ENCODE results near the gene C5AR2.
"Not testable (repeated sequence)": the region's sequence is repeated elsewhere in the genome, so short reads cannot be mapped to it uniquely, and the experiment has no call there.

C5AR2 gene

GRCh38 chr19:47300867-47301266, 31.1 kb upstream of the C5AR2 start:
- H2BK120ac ChIP-seq (ENCODE audit: low read depth, low read length); H3K4me3 ChIP-seq (ENCODE audit: insufficient read depth in 1 of 2, low read depth in 1 of 2, low read length in 2 of 2); DNase-seq; H3K14ac ChIP-seq (ENCODE audit: low read length in 2 of 2); H2AFZ ChIP-seq (ENCODE audit: low read depth, low read length); H3K79me1 ChIP-seq (replicated peaks; ENCODE audit: low read length, poor library complexity, severe bottlenecking); H3K23ac ChIP-seq (ENCODE audit: low read length in 2 of 2); H2BK15ac ChIP-seq (ENCODE audit: low read depth, poor library complexity, severe bottlenecking); H3K9me3 ChIP-seq (ENCODE audit: control insufficient read depth, low read length); H3K27me3 ChIP-seq (ENCODE audit: control insufficient read depth in 1 of 2, insufficient read depth in 1 of 2, low read length in 2 of 2); H2BK12ac ChIP-seq (ENCODE audit: low read length in 2 of 2); H3K4me2 ChIP-seq (ENCODE audit: low read length, poor library complexity, severe bottlenecking); H4K91ac ChIP-seq (ENCODE audit: low read length); H4K8ac ChIP-seq (ENCODE audit: low read length); H3K27ac ChIP-seq (ENCODE audit: low read length, poor library complexity, severe bottlenecking); H2AK5ac ChIP-seq (ENCODE audit: low read length, severe bottlenecking); H3K18ac ChIP-seq (ENCODE audit: low read depth in 1 of 2, low read length in 2 of 2); H3K4me1 ChIP-seq (ENCODE audit: control insufficient read depth, insufficient read depth, low read depth, low read length); H3K4ac ChIP-seq (ENCODE audit: low read depth in 1 of 2, low read length in 2 of 2); H2BK5ac ChIP-seq (ENCODE audit: low read depth, low read length, poor library complexity, severe bottlenecking); H3K36me3 ChIP-seq (ENCODE audit: control insufficient read depth in 1 of 2, insufficient read depth in 2 of 2, low read depth in 1 of 2, low read length in 2 of 2); H3K9ac ChIP-seq (ENCODE audit: low read length): not testable (repeated sequence)
- WGBS: 84% methylated on average over 8 of the region's 14 CpGs

- Histone ChIP-seq H4K8ac (ENCODE audit: low read length) (no peak overlapping the region), H2BK120ac (ENCODE audit: low read depth, low read length) (no peak overlapping the region), H3K27me3 (ENCODE audit: control insufficient read depth in 1 of 2, insufficient read depth in 1 of 2, low read length in 2 of 2) (no peaks in the 10 kb centered on the region), H3K36me3 (ENCODE audit: control insufficient read depth in 1 of 2, insufficient read depth in 2 of 2, low read depth in 1 of 2, low read length in 2 of 2) (peaks cover 0 to 3% of the 10 kb centered on the region in 2 experiments), H2AK5ac (ENCODE audit: low read length, severe bottlenecking) (no peak overlapping the region), H2BK5ac (ENCODE audit: low read depth, low read length, poor library complexity, severe bottlenecking) (no peak overlapping the region), H3K4ac (ENCODE audit: low read depth in 1 of 2, low read length in 2 of 2) (no peak overlapping the region), H3K4me1 (ENCODE audit: control insufficient read depth, insufficient read depth, low read depth, low read length) (peaks cover 8% of the 10 kb centered on the region), H2BK15ac (ENCODE audit: low read depth, poor library complexity, severe bottlenecking) (no peak overlapping the region), H3K23ac (ENCODE audit: low read length in 2 of 2) (no peak overlapping the region), H2AFZ (ENCODE audit: low read depth, low read length) (no peak overlapping the region), H3K14ac (ENCODE audit: low read length in 2 of 2) (no peak overlapping the region), H3K18ac (ENCODE audit: low read depth in 1 of 2, low read length in 2 of 2) (no peak overlapping the region), H3K79me1 (replicated peaks; ENCODE audit: low read length, poor library complexity, severe bottlenecking) (no peaks in the 10 kb centered on the region), H3K4me3 (ENCODE audit: insufficient read depth in 1 of 2, low read depth in 1 of 2, low read length in 2 of 2) (no peak overlapping the region), H3K9me3 (ENCODE audit: control insufficient read depth, low read length) (no peaks in the 10 kb centered on the region), H2BK12ac (ENCODE audit: low read length in 2 of 2) (no peak overlapping the region), H4K91ac (ENCODE audit: low read length) (no peak overlapping the region), H3K9ac (ENCODE audit: low read length) (no peak overlapping the region), H3K27ac (ENCODE audit: low read length, poor library complexity, severe bottlenecking) (no peak overlapping the region), H3K4me2 (ENCODE audit: low read length, poor library complexity, severe bottlenecking) (no peak overlapping the region)
- WGBS: 95% methylated on average over 9 of the region's 10 CpGs
- no peak for DNase-seq
These were observed 29.7 kb upstream of the C5AR2 start for GRCh38 chr19:47302249-47302648.

- no peak overlapping the region for H3K9ac ChIP-seq (ENCODE audit: low read length)
- H2AK5ac ChIP-seq (ENCODE audit: low read length, severe bottlenecking): no peak overlapping the region
- no peak overlapping the region for H3K27ac ChIP-seq (ENCODE audit: low read length, poor library complexity, severe bottlenecking)
- no peak overlapping the region for H2BK15ac ChIP-seq (ENCODE audit: low read depth, poor library complexity, severe bottlenecking)
- H3K18ac ChIP-seq (ENCODE audit: low read depth in 1 of 2, low read length in 2 of 2): no peak overlapping the region
- no peak overlapping the region for H3K4me3 ChIP-seq (ENCODE audit: insufficient read depth in 1 of 2, low read depth in 1 of 2, low read length in 2 of 2)
- no peak overlapping the region for H3K4ac ChIP-seq (ENCODE audit: low read depth in 1 of 2, low read length in 2 of 2)
- no peak overlapping the region for H2AFZ ChIP-seq (ENCODE audit: low read depth, low read length)
- H2BK5ac ChIP-seq (ENCODE audit: low read depth, low read length, poor library complexity, severe bottlenecking): no peak overlapping the region
- no peaks in the 10 kb centered on the region for H3K9me3 ChIP-seq (ENCODE audit: control insufficient read depth, low read length)
- no peak overlapping the region for H4K91ac ChIP-seq (ENCODE audit: low read length)
- no peak overlapping the region for H3K4me2 ChIP-seq (ENCODE audit: low read length, poor library complexity, severe bottlenecking)
- H3K27me3 ChIP-seq (ENCODE audit: control insufficient read depth in 1 of 2, insufficient read depth in 1 of 2, low read length in 2 of 2): no peaks in the 10 kb centered on the region
- DNase-seq: no peak
- no peak overlapping the region for H3K23ac ChIP-seq (ENCODE audit: low read length in 2 of 2)
- H3K14ac ChIP-seq (ENCODE audit: low read length in 2 of 2): no peak overlapping the region
- no peak overlapping the region for H2BK120ac ChIP-seq (ENCODE audit: low read depth, low read length)
- H2BK12ac ChIP-seq (ENCODE audit: low read length in 2 of 2): no peak overlapping the region
- H3K79me1 ChIP-seq (replicated peaks; ENCODE audit: low read length, poor library complexity, severe bottlenecking): no peaks in the 10 kb centered on the region
- no peak overlapping the region for H4K8ac ChIP-seq (ENCODE audit: low read length)
- H3K36me3 ChIP-seq (ENCODE audit: control insufficient read depth in 1 of 2, insufficient read depth in 2 of 2, low read depth in 1 of 2, low read length in 2 of 2): peaks cover 0 to 3% of the 10 kb centered on the region in 2 experiments
- peaks cover 8% of the 10 kb centered on the region for H3K4me1 ChIP-seq (ENCODE audit: control insufficient read depth, insufficient read depth, low read depth, low read length)
- 97% methylated on average over 4 of the region's 6 CpGs for WGBS
These were observed 28.0 kb upstream of the C5AR2 start for GRCh38 chr19:47303966-47304365.

GRCh38 chr19:47305309-47305751, 26.6 kb upstream of the C5AR2 start:
- no peak overlapping the region for H4K91ac ChIP-seq (ENCODE audit: low read length)
- no peak overlapping the region for H3K4ac ChIP-seq (ENCODE audit: low read depth in 1 of 2, low read length in 2 of 2)
- H3K27ac ChIP-seq (ENCODE audit: low read length, poor library complexity, severe bottlenecking): no peak overlapping the region
- H3K4me1 ChIP-seq (ENCODE audit: control insufficient read depth, insufficient read depth, low read depth, low read length): no peaks in the 10 kb centered on the region
- H3K4me2 ChIP-seq (ENCODE audit: low read length, poor library complexity, severe bottlenecking): peak overlapping the region; percentile 37
- H3K4me3 ChIP-seq (ENCODE audit: insufficient read depth in 1 of 2, low read depth in 1 of 2, low read length in 2 of 2): peak overlapping the region in 1 of 2 experiments; percentile 34
- H4K8ac ChIP-seq (ENCODE audit: low read length): no peak overlapping the region
- H3K9ac ChIP-seq (ENCODE audit: low read length): peak overlapping the region; percentile 40
- H2BK12ac ChIP-seq (ENCODE audit: low read length in 2 of 2): no peak overlapping the region
- peak; percentile 88 for DNase-seq
- H2BK15ac ChIP-seq (ENCODE audit: low read depth, poor library complexity, severe bottlenecking): no peak overlapping the region
- WGBS: 9% methylated on average over 13 of the region's 14 CpGs
- H2BK5ac ChIP-seq (ENCODE audit: low read depth, low read length, poor library complexity, severe bottlenecking): no peak overlapping the region
- H3K9me3 ChIP-seq (ENCODE audit: control insufficient read depth, low read length): no peaks in the 10 kb centered on the region
- H3K23ac ChIP-seq (ENCODE audit: low read length in 2 of 2): no peak overlapping the region
- no peaks in the 10 kb centered on the region for H3K79me1 ChIP-seq (replicated peaks; ENCODE audit: low read length, poor library complexity, severe bottlenecking)
- no peaks in the 10 kb centered on the region for H3K36me3 ChIP-seq (ENCODE audit: control insufficient read depth in 1 of 2, insufficient read depth in 2 of 2, low read depth in 1 of 2, low read length in 2 of 2)
- peak overlapping the region in 1 of 2 experiments; percentile 54 for H3K18ac ChIP-seq (ENCODE audit: low read depth in 1 of 2, low read length in 2 of 2)
- peaks cover 6 to 9% of the 10 kb centered on the region in 2 experiments for H3K27me3 ChIP-seq (ENCODE audit: control insufficient read depth in 1 of 2, insufficient read depth in 1 of 2, low read length in 2 of 2)
- H2AK5ac ChIP-seq (ENCODE audit: low read length, severe bottlenecking): no peak overlapping the region
- no peak overlapping the region for H2AFZ ChIP-seq (ENCODE audit: low read depth, low read length)
- H2BK120ac ChIP-seq (ENCODE audit: low read depth, low read length): no peak overlapping the region
- no peak overlapping the region for H3K14ac ChIP-seq (ENCODE audit: low read length in 2 of 2)
